ENCODE data around the gene NDST4. TPM values are rescaled to one million over a fixed set of nuclear protein-coding genes. Genes with fewer than 3 reads are reported as not detected.

Gene NDST4
- total RNA-seq, 1 donor from 2014 or later: 1.5 TPM

- DNase-seq (ENCODE audit: low spot score): no peak
- H3K79me2 ChIP-seq (ENCODE audit: low read depth): no peaks in the 10 kb centered on the region
- no peak overlapping the region for H3K27ac ChIP-seq
- H3K4me1 ChIP-seq: no peaks in the 10 kb centered on the region
- H3K9ac ChIP-seq: no peak overlapping the region
- H3K4me1 Mint-ChIP-seq: no peaks in the 10 kb centered on the region
- no peak overlapping the region for H3K27ac Mint-ChIP-seq
- TF ChIP-seq EZH2phosphoT487 (IDR thresholded peaks at IDR 0.05) (no peak), CTCF (IDR thresholded peaks at IDR 0.05) (no peak), EZH2 (IDR thresholded peaks at IDR 0.05) (no peak)
- H2AFZ ChIP-seq (replicated peaks): no peak overlapping the region
- no peak overlapping the region for H3K4me3 ChIP-seq
- H3K4me2 ChIP-seq: no peak overlapping the region
- H3K27me3 ChIP-seq: no peaks in the 10 kb centered on the region
- H3K9me3 ChIP-seq (ENCODE audit: low read depth): no peaks in the 10 kb centered on the region
- H3K9me3 Mint-ChIP-seq: no peaks in the 10 kb centered on the region
- no peaks in the 10 kb centered on the region for H4K20me1 ChIP-seq (ENCODE audit: low read depth)
- H3K36me3 Mint-ChIP-seq: no peaks in the 10 kb centered on the region
- no peak overlapping the region for H3K4me3 Mint-ChIP-seq
- no peaks in the 10 kb centered on the region for H3F3A ChIP-seq (ENCODE audit: low read depth)
- no peaks in the 10 kb centered on the region for H3K27me3 Mint-ChIP-seq (ENCODE audit: insufficient read depth, low read depth)
- H3K36me3 ChIP-seq: no peaks in the 10 kb centered on the region
Measured at GRCh38 chr4:115053313-115053712, 60.1 kb downstream of the NDST4 start.

GRCh38 chr4:115042496-115042895, 70.9 kb downstream of the NDST4 start:
- Histone ChIP-seq H3K79me2 (ENCODE audit: low read depth) (no peaks in the 10 kb centered on the region), H3K4me3 (no peak overlapping the region), H3K4me1 (peaks cover 7% of the 10 kb centered on the region), H4K20me1 (ENCODE audit: low read depth) (no peaks in the 10 kb centered on the region), H3K9ac (no peak overlapping the region), H3F3A (ENCODE audit: low read depth) (no peaks in the 10 kb centered on the region), H3K36me3 (no peaks in the 10 kb centered on the region), H3K27me3 (no peaks in the 10 kb centered on the region), H3K9me3 (ENCODE audit: low read depth) (no peaks in the 10 kb centered on the region), H3K27ac (no peak overlapping the region), H3K4me2 (no peak overlapping the region), H2AFZ (replicated peaks) (no peak overlapping the region)
- H3K27ac Mint-ChIP-seq: no peak overlapping the region
- peak; percentile 69 for TF ChIP-seq CTCF (IDR thresholded peaks at IDR 0.05)
- no peak for TF ChIP-seq EZH2 (IDR thresholded peaks at IDR 0.05)
- peaks cover 2% of the 10 kb centered on the region for H3K4me1 Mint-ChIP-seq
- no peak overlapping the region for H3K4me3 Mint-ChIP-seq
- no peaks in the 10 kb centered on the region for H3K9me3 Mint-ChIP-seq
- peak; percentile 47 for DNase-seq (ENCODE audit: low spot score)
- no peaks in the 10 kb centered on the region for H3K27me3 Mint-ChIP-seq (ENCODE audit: insufficient read depth, low read depth)
- no peaks in the 10 kb centered on the region for H3K36me3 Mint-ChIP-seq

GRCh38 chr4:115030281-115030680, 83.1 kb downstream of the NDST4 start:
- Mint-ChIP-seq H3K4me3 (no peak overlapping the region), H3K36me3 (no peaks in the 10 kb centered on the region), H3K27ac (no peak overlapping the region), H3K27me3 (ENCODE audit: insufficient read depth, low read depth) (peaks cover 4% of the 10 kb centered on the region), H3K9me3 (no peaks in the 10 kb centered on the region), H3K4me1 (peaks cover 3% of the 10 kb centered on the region)
- H3K79me2 ChIP-seq (ENCODE audit: low read depth): no peaks in the 10 kb centered on the region
- H4K20me1 ChIP-seq (ENCODE audit: low read depth): no peaks in the 10 kb centered on the region
- no peak overlapping the region for H3K9ac ChIP-seq
- H2AFZ ChIP-seq (replicated peaks): no peak overlapping the region
- H3K9me3 ChIP-seq (ENCODE audit: low read depth): no peaks in the 10 kb centered on the region
- no peaks in the 10 kb centered on the region for H3K36me3 ChIP-seq
- TF ChIP-seq EZH2phosphoT487 (IDR thresholded peaks at IDR 0.05) (no peak), EZH2 (IDR thresholded peaks at IDR 0.05) (no peak), CTCF (IDR thresholded peaks at IDR 0.05) (no peak)
- H3K27ac ChIP-seq: no peak overlapping the region
- no peaks in the 10 kb centered on the region for H3K4me1 ChIP-seq
- H3K4me2 ChIP-seq: no peak overlapping the region
- no peak overlapping the region for H3K4me3 ChIP-seq
- no peaks in the 10 kb centered on the region for H3K27me3 ChIP-seq
- no peaks in the 10 kb centered on the region for H3F3A ChIP-seq (ENCODE audit: low read depth)
- DNase-seq (ENCODE audit: low spot score): no peak
